Testis (tissue), 3 donors: ENCODE measurements around the gene RXRA. TPM values are rescaled to one million over a fixed set of nuclear protein-coding genes. Genes with fewer than 3 reads are reported as not detected.

Source experiments
- DNase-seq: peaks from one replicate; pipeline ENCODE4 v3.0.0-alpha.2; 2019
- H3K27ac ChIP-seq, 2 donors: fragments of 200-600 bp; sonication (generic); one replicate each; pipeline ENCODE4 v1.5.1; 2019
- H3K27me3 ChIP-seq: fragments of 200-600 bp; sonication (generic); one replicate; pipeline ENCODE4 v1.5.1; 2019
- H3K36me3 ChIP-seq: fragments of 200-600 bp; sonication (generic); one replicate; pipeline ENCODE4 v1.5.1; 2017; ENCODE audit warnings: low read depth; ENCODE audit errors: missing control alignments
- H3K4me1 ChIP-seq: fragments of 200-600 bp; sonication (generic); one replicate; pipeline ENCODE4 v1.5.1; 2019
- H3K4me3 ChIP-seq, 2 donors: fragments of 200-600 bp; sonication (generic); one replicate each; pipeline ENCODE4 v1.5.1; 2017 to 2019
- H3K9me3 ChIP-seq: fragments of 200-600 bp; sonication (generic); one replicate; pipeline ENCODE4 v1.5.1; 2017
- POLR2A ChIP-seq: fragments of 450-650 bp; IDR thresholded peaks from one replicate; pipeline ENCODE4 v1.6.1; 2017; ENCODE audit warnings: antibody characterized with exemption, mild to moderate bottlenecking, moderate library complexity
- WGBS, 2 donors: methylation state at CpG; one replicate each; pipeline ENCODE4 v1.1.5; 2018; 5-methylcytosine and 5-hydroxymethylcytosine counted together
- intact Hi-C: fragments of 100-400 bp; cut with DNase I; formaldehyde crosslinking; loops from one replicate; pipeline ENCODE4 v1.15.1; 2023; ENCODE audit warnings: low total_unique reads
- polyA plus RNA-seq: library from polyadenylated mRNA; stranded (reverse); fragments of 350-450 nt; fragmentation: Illumina TruSeq; extraction: RNeasy Lipid Tissue Mini Kit (QIAGEN cat#74804); gene quantifications from one replicate; pipeline ENCODE4 v1.2.3, GENCODE V29; 2014; ENCODE audit warnings: low read depth, low replicate concordance; ENCODE audit not compliant: insufficient read depth
- total RNA-seq, 2 donors: library from RNA; depleted of rRNA; stranded (reverse); fragments of >200 nt; gene quantifications; one replicate each; pipeline ENCODE4 v1.2.3, GENCODE V29; 2016
- TF ChIP-seq, protein P1 (sequence below), 3 experiments: fragments of 450-650 bp in 2 of 3; fragments of 200-600 bp in 1 of 3; sonication (generic) in 1 of 3; IDR thresholded peaks; one replicate each; pipeline ENCODE4 v1.5.1; 2016 to 2019; ENCODE audit warnings: antibody characterized with exemption in 3 of 3, mild to moderate bottlenecking in 2 of 3, moderate library complexity in 1 of 3

RXRA gene
- total and polyA plus RNA-seq, 3 donors from 2014 or later, result 31.3 to 61.0 (median 47.3) TPM

DNA sequence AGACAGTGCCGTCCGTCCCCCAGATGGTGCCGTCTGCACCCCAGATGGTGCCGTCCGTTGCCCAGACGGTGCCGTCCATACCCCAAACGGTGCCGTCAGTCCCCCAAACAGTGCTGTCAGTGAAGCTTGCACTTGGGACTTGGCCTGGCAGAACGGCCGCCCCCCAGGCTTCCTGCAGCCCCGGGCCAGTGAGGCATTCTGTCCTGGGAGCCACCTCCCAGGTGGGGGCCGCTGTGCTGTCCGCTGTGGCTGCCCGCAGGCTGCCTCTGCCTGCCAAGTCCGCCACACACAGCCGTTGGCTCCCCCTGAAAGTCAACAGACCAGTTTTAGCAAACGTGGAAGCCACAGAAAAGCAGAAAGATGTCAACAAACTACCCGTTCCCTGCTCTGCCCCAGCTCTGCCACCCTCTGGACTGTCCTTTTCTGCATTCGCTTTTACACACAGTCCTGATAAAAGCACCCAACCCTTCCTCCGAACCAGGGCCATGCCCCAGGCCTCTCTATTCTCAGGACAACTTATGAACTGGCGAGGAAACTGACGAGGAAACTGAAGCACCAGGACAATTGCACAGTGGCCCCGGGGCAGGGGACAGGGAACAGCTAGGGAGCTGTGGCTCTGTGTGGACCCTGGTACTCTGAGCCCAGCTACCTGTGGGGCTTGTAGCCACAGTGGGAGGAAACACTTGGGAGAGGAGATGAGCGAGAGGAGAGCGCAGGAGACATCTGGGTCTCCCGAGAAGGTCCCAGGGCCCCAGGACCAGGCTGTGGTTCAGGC, 39.6 kb upstream of the RXRA start:
- DNase-seq, result no peak
- H3K4me1 ChIP-seq, result peaks cover 12% of the 10 kb centered on the region
- 80 to 84% methylated on average over 25 to 27 of the region's 27 CpGs for WGBS, 2 donors
- TF ChIP-seq POLR2A, result no peak
- TF ChIP-seq, protein P1, sequence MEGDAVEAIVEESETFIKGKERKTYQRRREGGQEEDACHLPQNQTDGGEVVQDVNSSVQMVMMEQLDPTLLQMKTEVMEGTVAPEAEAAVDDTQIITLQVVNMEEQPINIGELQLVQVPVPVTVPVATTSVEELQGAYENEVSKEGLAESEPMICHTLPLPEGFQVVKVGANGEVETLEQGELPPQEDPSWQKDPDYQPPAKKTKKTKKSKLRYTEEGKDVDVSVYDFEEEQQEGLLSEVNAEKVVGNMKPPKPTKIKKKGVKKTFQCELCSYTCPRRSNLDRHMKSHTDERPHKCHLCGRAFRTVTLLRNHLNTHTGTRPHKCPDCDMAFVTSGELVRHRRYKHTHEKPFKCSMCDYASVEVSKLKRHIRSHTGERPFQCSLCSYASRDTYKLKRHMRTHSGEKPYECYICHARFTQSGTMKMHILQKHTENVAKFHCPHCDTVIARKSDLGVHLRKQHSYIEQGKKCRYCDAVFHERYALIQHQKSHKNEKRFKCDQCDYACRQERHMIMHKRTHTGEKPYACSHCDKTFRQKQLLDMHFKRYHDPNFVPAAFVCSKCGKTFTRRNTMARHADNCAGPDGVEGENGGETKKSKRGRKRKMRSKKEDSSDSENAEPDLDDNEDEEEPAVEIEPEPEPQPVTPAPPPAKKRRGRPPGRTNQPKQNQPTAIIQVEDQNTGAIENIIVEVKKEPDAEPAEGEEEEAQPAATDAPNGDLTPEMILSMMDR (IDR thresholded peaks at IDR 0.05), result no peak
- H3K27ac ChIP-seq, result no peak overlapping the region
- no peaks in the 10 kb centered on the region for H3K9me3 ChIP-seq
- intact Hi-C loops, result no loop called here
- no peaks in the 10 kb centered on the region for H3K36me3 ChIP-seq
- H3K27me3 ChIP-seq, result no peaks in the 10 kb centered on the region
- no peak overlapping the region for H3K4me3 ChIP-seq

- H3K9me3 ChIP-seq, result no peaks in the 10 kb centered on the region
- intact Hi-C loops, result no loop called here
- no peaks in the 10 kb centered on the region for H3K27me3 ChIP-seq
- TF ChIP-seq, protein P1 (IDR thresholded peaks at IDR 0.05), result no peak
- no peak for TF ChIP-seq POLR2A
- DNase-seq, result no peak
- H3K27ac ChIP-seq, result no peak overlapping the region
- 82 to 83% methylated on average over 26 to 35 of the region's 35 CpGs for WGBS, 2 donors
- H3K4me3 ChIP-seq, result no peak overlapping the region
- no peaks in the 10 kb centered on the region for H3K36me3 ChIP-seq
- H3K4me1 ChIP-seq, result peaks cover 11% of the 10 kb centered on the region
Measured at GRCh38 chr9:134287591-134288491, 38.4 kb upstream of the RXRA start.

GRCh38 chr9:134288746-134289145, 37.5 kb upstream of the RXRA start:
- WGBS, 2 donors, result 92 to 93% methylated on average over 7 to 10 of the region's 10 CpGs
- Histone ChIP-seq H3K9me3 (no peaks in the 10 kb centered on the region), H3K36me3 (no peaks in the 10 kb centered on the region), H3K27ac (no peak overlapping the region), H3K4me1 (peaks cover 6% of the 10 kb centered on the region), H3K4me3 (no peak overlapping the region), H3K27me3 (no peaks in the 10 kb centered on the region)
- no peak for TF ChIP-seq POLR2A
- TF ChIP-seq, protein P1 (IDR thresholded peaks at IDR 0.05), result no peak
- no peak for DNase-seq
- intact Hi-C loops, result no loop called here

- 89 to 90% methylated on average over 5 to 12 of the region's 12 CpGs for WGBS, 2 donors
- Histone ChIP-seq H3K36me3 (no peaks in the 10 kb centered on the region), H3K4me1 (peaks cover 8% of the 10 kb centered on the region), H3K27me3 (no peaks in the 10 kb centered on the region), H3K9me3 (no peaks in the 10 kb centered on the region), H3K4me3 (no peak overlapping the region), H3K27ac (no peak overlapping the region)
- intact Hi-C loops, result no loop called here
- TF ChIP-seq, protein P1 (IDR thresholded peaks at IDR 0.05), result no peak
- no peak for TF ChIP-seq POLR2A
- no peak for DNase-seq
Measured at GRCh38 chr9:134289241-134289875, 36.9 kb upstream of the RXRA start.
